IMR-90 (cell line): Measurements from ENCODE around the gene DAAM2. TPM values are rescaled to one million over a fixed set of nuclear protein-coding genes. Genes with fewer than 3 reads are reported as not detected.

Source experiments
- ATAC-seq: fragments of 200-7000 bp; cut with Tn5 transposase; 2 replicates; pipeline ENCODE4 v1.9.1; 2020; ENCODE audit warnings: low read depth, mild to moderate bottlenecking, moderate library complexity
- BruUV-seq: library from RNA; stranded (reverse); fragments of 400-500 nt; replicated peaks from 2 replicates; lab custom pipeline; 2021; lab: Mats Ljungman, UMichigan
- CTCF ChIA-PET: fragments of 300-600 bp; formaldehyde crosslinking; extraction: SDS; loops from one replicate; lab custom pipeline; 2021; ENCODE audit warnings: antibody characterized with exemption; lab: Yijun Ruan, JAX
- POLR2A ChIA-PET: fragments of 300-600 bp; sonication (Branson Sonifier 250); formaldehyde crosslinking; loops from one replicate; lab custom pipeline; 2022; ENCODE audit warnings: antibody characterized with exemption; ENCODE audit not compliant: unreplicated experiment; lab: Charles Lee
- DNase-seq: peaks from one replicate; pipeline ENCODE4 v3.0.0; 2013
- H2AFZ ChIP-seq: replicated peaks from 2 replicates; pipeline ENCODE3; 2013; ENCODE audit warnings: low read length, mild to moderate bottlenecking; ENCODE audit not compliant: poor library complexity
- H2AK5ac ChIP-seq: 2 replicates; pipeline ENCODE4 v1.6.1; 2013; ENCODE audit warnings: low read depth, low read length, inconsistent platforms
- H2AK9ac ChIP-seq: replicated peaks from 2 replicates; pipeline ENCODE3; 2013; ENCODE audit warnings: mild to moderate bottlenecking, low read depth, low read length, moderate library complexity; ENCODE audit not compliant: poor library complexity
- H2BK120ac ChIP-seq: 2 replicates; pipeline ENCODE4 v1.6.1; 2013; ENCODE audit warnings: low read depth, low read length, inconsistent platforms
- H2BK15ac ChIP-seq: 3 replicates; pipeline ENCODE4 v1.6.1; 2013; ENCODE audit warnings: low read depth, low read length, inconsistent platforms
- H2BK20ac ChIP-seq: 2 replicates; pipeline ENCODE4 v1.6.1; 2013; ENCODE audit warnings: low read depth, mild to moderate bottlenecking, inconsistent platforms, low read length, moderate library complexity
- H2BK5ac ChIP-seq: 2 replicates; pipeline ENCODE4 v1.6.1; 2013; ENCODE audit warnings: mild to moderate bottlenecking, low read depth, low read length, inconsistent platforms; ENCODE audit not compliant: poor library complexity, severe bottlenecking
- H3K14ac ChIP-seq: replicated peaks from 2 replicates; pipeline ENCODE4 v1.6.1; 2013; ENCODE audit warnings: low read depth, low read length, inconsistent platforms
- H3K18ac ChIP-seq: 2 replicates; pipeline ENCODE4 v1.6.1; 2013; ENCODE audit warnings: low read depth, low read length, control low read depth
- H3K23ac ChIP-seq: 2 replicates; pipeline ENCODE4 v1.6.1; 2013; ENCODE audit warnings: low read depth, low read length, inconsistent platforms
- H3K27ac ChIP-seq: 2 replicates; pipeline ENCODE4 v1.5.1; 2013; ENCODE audit warnings: mild to moderate bottlenecking, control low read depth, low read length; ENCODE audit not compliant: insufficient read depth
- H3K27me3 ChIP-seq: 2 replicates; pipeline ENCODE4 v1.6.1; 2013; ENCODE audit warnings: low read length; ENCODE audit not compliant: control insufficient read depth, insufficient read depth
- H3K36me3 ChIP-seq: 2 replicates; pipeline ENCODE4 v1.6.1; 2013; ENCODE audit warnings: low read length, mixed read lengths; ENCODE audit not compliant: control insufficient read depth, insufficient read depth
- H3K4ac ChIP-seq: 2 replicates; pipeline ENCODE4 v1.6.1; 2013; ENCODE audit warnings: low read depth, low read length, inconsistent platforms
- H3K4me1 ChIP-seq: 2 replicates; pipeline ENCODE4 v1.6.1; 2013; ENCODE audit warnings: low read length, mixed read lengths; ENCODE audit not compliant: control insufficient read depth, insufficient read depth
- H3K4me2 ChIP-seq: 2 replicates; pipeline ENCODE4 v1.6.1; 2013; ENCODE audit warnings: low read depth, mild to moderate bottlenecking, control low read depth, low read length, moderate library complexity
- H3K4me3 ChIP-seq: 2 replicates; pipeline ENCODE4 v1.5.1; 2013; ENCODE audit warnings: low read depth, mild to moderate bottlenecking, control low read depth, low read length, moderate library complexity; ENCODE audit not compliant: insufficient read depth
- H3K56ac ChIP-seq: 2 replicates; pipeline ENCODE4 v1.6.1; 2013; ENCODE audit warnings: low read length, inconsistent platforms; ENCODE audit not compliant: insufficient read depth; ENCODE audit errors: extremely low read depth
- H3K79me1 ChIP-seq, 2 experiments: 2 replicates each; pipeline ENCODE4 v1.6.1; 2013; ENCODE audit warnings: low read length in 2 of 2, inconsistent platforms in 1 of 2, low read depth in 1 of 2
- H3K9ac ChIP-seq: 2 replicates; pipeline ENCODE4 v1.6.1; 2013; ENCODE audit warnings: low read depth, low read length, control low read depth
- H3K9me1 ChIP-seq: 2 replicates; pipeline ENCODE4 v1.6.1; 2013; ENCODE audit warnings: low read length, inconsistent platforms; ENCODE audit not compliant: insufficient read depth
- H3K9me3 ChIP-seq: 2 replicates; pipeline ENCODE4 v1.6.1; 2013; ENCODE audit warnings: low read length; ENCODE audit not compliant: control insufficient read depth, insufficient read depth
- H4K20me1 ChIP-seq: 2 replicates; pipeline ENCODE4 v1.6.1; 2013; ENCODE audit warnings: low read length, inconsistent platforms; ENCODE audit not compliant: insufficient read depth
- H4K5ac ChIP-seq: 2 replicates; pipeline ENCODE4 v1.6.1; 2013; ENCODE audit warnings: mild to moderate bottlenecking, low read depth, low read length, control low read depth
- H4K8ac ChIP-seq, 2 experiments: 2 replicates each; pipeline ENCODE4 v1.6.1; 2013; ENCODE audit warnings: low read depth in 2 of 2, low read length in 2 of 2, control low read depth in 1 of 2, inconsistent platforms in 1 of 2
- H4K91ac ChIP-seq: 2 replicates; pipeline ENCODE4 v1.6.1; 2013; ENCODE audit warnings: low read depth, low read length, inconsistent platforms; ENCODE audit not compliant: insufficient read depth
- BHLHE40 ChIP-seq: fragments of 150-350 bp; IDR thresholded peaks from 2 replicates; pipeline ENCODE4 v1.6.1; 2016; ENCODE audit warnings: mild to moderate bottlenecking, low read depth, low read length
- CHD1 ChIP-seq: IDR thresholded peaks from 2 replicates; pipeline ENCODE4 v1.6.1; 2012; ENCODE audit warnings: low read depth, low read length, improper control_type of control experiment
- ELK1 ChIP-seq: fragments of 150-350 bp; IDR thresholded peaks from 2 replicates; pipeline ENCODE4 v1.6.1; 2016; ENCODE audit warnings: low read depth, mild to moderate bottlenecking, low read length, moderate library complexity, borderline replicate concordance
- FOS ChIP-seq: fragments of 150-350 bp; IDR thresholded peaks from 2 replicates; pipeline ENCODE4 v1.6.1; 2016; ENCODE audit warnings: low read depth, low read length
- MAFK ChIP-seq: IDR thresholded peaks from 2 replicates; pipeline ENCODE4 v1.6.1; 2012; ENCODE audit warnings: low read depth, low read length, improper control_type of control experiment
- MAZ ChIP-seq: IDR thresholded peaks from 2 replicates; pipeline ENCODE4 v1.6.1; 2012; ENCODE audit warnings: low read depth, mild to moderate bottlenecking, low read length, improper control_type of control experiment, moderate library complexity, borderline replicate concordance
- MXI1 ChIP-seq: IDR thresholded peaks from 2 replicates; pipeline ENCODE4 v1.6.1; 2012; ENCODE audit warnings: low read depth, mild to moderate bottlenecking, low read length, moderate library complexity, borderline replicate concordance
- NFE2L2 ChIP-seq: fragments of 150-350 bp; IDR thresholded peaks from 2 replicates; pipeline ENCODE4 v1.6.1; 2016; ENCODE audit warnings: low read depth, mild to moderate bottlenecking, low read length
- POLR2A ChIP-seq: IDR thresholded peaks from 2 replicates; pipeline ENCODE4 v1.6.1; 2012; ENCODE audit warnings: mild to moderate bottlenecking, low read depth, low read length
- RAD21 ChIP-seq: IDR thresholded peaks from 2 replicates; pipeline ENCODE4 v1.6.1; 2012; ENCODE audit warnings: low read length, improper control_type of control experiment
- RCOR1 ChIP-seq: IDR thresholded peaks from 2 replicates; pipeline ENCODE4 v1.6.1; 2012; ENCODE audit warnings: mild to moderate bottlenecking, low read length, improper control_type of control experiment; ENCODE audit not compliant: insufficient replicate concordance
- RFX5 ChIP-seq: IDR thresholded peaks from 2 replicates; pipeline ENCODE4 v1.8.0; 2012; ENCODE audit warnings: low read depth, mild to moderate bottlenecking, low read length, moderate library complexity
- SMC3 ChIP-seq: fragments of 150-350 bp; IDR thresholded peaks from 2 replicates; pipeline ENCODE4 v1.6.1; 2016; ENCODE audit warnings: low read depth, mild to moderate bottlenecking, antibody characterized with exemption, low read length, moderate library complexity
- USF2 ChIP-seq: fragments of 150-350 bp; IDR thresholded peaks from 2 replicates; pipeline ENCODE4 v1.6.1; 2017; ENCODE audit warnings: mild to moderate bottlenecking, antibody characterized with exemption, low read length, low read depth
- WGBS, 2 experiments: methylation state at CpG; one replicate each; pipeline versions ENCODE4 v1.1.5 to v1.1.7; 2013; ENCODE audit warnings: missing lambda C conversion rate in 2 of 2; ENCODE audit not compliant: insufficient read length in 1 of 2; ENCODE audit errors: extremely low coverage in 2 of 2; 5-methylcytosine and 5-hydroxymethylcytosine counted together
- dilution Hi-C: fragments of 300-500 bp; cut with HindIII; formaldehyde crosslinking; loops from one replicate; pipeline ENCODE4 v1.14.3; 2018; ENCODE audit warnings: low sequenced_read_pairs; ENCODE audit not compliant: unreplicated experiment
- in situ Hi-C: fragments of 300-500 bp; cut with MboI; formaldehyde crosslinking; loops from 3 replicates; pipeline ENCODE4 v1.14.3; 2019; ENCODE audit warnings: low sequenced_read_pairs, inconsistent platforms, mixed read lengths
- intact Hi-C: fragments of 100-400 bp; cut with micrococcal nuclease; formaldehyde crosslinking; loops from 2 replicates; pipeline ENCODE4 v1.10.0; 2022
- polyA plus RNA-seq, 3 experiments: library from polyadenylated mRNA; depleted of rRNA; stranded (reverse); fragments of >200 nt; gene quantifications; 2 replicates each; pipeline ENCODE4 v1.2.3, GENCODE V29; 2012; ENCODE audit warnings: low replicate concordance in 1 of 3
- total RNA-seq: library from RNA; depleted of rRNA; stranded (reverse); fragments of >200 nt; gene quantifications from 2 replicates; pipeline ENCODE4 v1.2.3, GENCODE V29; 2012
- TF ChIP-seq, protein P1 (sequence below): conservative IDR thresholded peaks from 2 replicates; pipeline ENCODE4 v1.5.1; 2012; ENCODE audit warnings: mild to moderate bottlenecking, low read depth, low read length, improper control_type of control experiment

Gene DAAM2
- total and polyA plus RNA-seq, 2 of the 4 experiments (the other 2 are of a cell fraction), result 11.2 to 12.9 TPM

- Histone ChIP-seq H3K14ac (no peak overlapping the region), H4K8ac (no peak overlapping the region), H2AK5ac (no peak overlapping the region), H3K4ac (no peak overlapping the region), H3K36me3 (peaks cover 25% of the 10 kb centered on the region), H2AK9ac (no peak overlapping the region), H2AFZ (no peak overlapping the region), H4K91ac (no peak overlapping the region), H3K9me1 (no peaks in the 10 kb centered on the region; the same call in none of the 2 replicates), H3K56ac (no peak overlapping the region), H3K27ac (no peak overlapping the region), H3K23ac (no peak overlapping the region), H3K79me1 (no peaks in the 10 kb centered on the region), H2BK120ac (no peak overlapping the region), H3K27me3 (no peaks in the 10 kb centered on the region), H2BK5ac (no peak overlapping the region), H4K5ac (no peak overlapping the region), H3K18ac (no peak overlapping the region), H2BK15ac (no peak overlapping the region), H2BK20ac (no peak overlapping the region), H3K4me2 (no peak overlapping the region), H4K20me1 (no peaks in the 10 kb centered on the region), H3K9me3 (no peaks in the 10 kb centered on the region), H3K9ac (no peak overlapping the region), H3K4me1 (no peaks in the 10 kb centered on the region), H3K4me3 (no peak overlapping the region)
- dilution Hi-C loops, result no loop called here
- no peak for DNase-seq
- BruUV-seq, result no TSS peak
- ChIA-PET POLR2A (no interaction called here), CTCF (no interaction called here)
- intact Hi-C loops, result no loop called here
- TF ChIP-seq MAFK, result no peak
- no peak for TF ChIP-seq NFE2L2
- no peak for TF ChIP-seq RFX5
- TF ChIP-seq BHLHE40, result no peak
- no peak for TF ChIP-seq ELK1
- no peak for TF ChIP-seq RAD21
- TF ChIP-seq, protein P1, sequence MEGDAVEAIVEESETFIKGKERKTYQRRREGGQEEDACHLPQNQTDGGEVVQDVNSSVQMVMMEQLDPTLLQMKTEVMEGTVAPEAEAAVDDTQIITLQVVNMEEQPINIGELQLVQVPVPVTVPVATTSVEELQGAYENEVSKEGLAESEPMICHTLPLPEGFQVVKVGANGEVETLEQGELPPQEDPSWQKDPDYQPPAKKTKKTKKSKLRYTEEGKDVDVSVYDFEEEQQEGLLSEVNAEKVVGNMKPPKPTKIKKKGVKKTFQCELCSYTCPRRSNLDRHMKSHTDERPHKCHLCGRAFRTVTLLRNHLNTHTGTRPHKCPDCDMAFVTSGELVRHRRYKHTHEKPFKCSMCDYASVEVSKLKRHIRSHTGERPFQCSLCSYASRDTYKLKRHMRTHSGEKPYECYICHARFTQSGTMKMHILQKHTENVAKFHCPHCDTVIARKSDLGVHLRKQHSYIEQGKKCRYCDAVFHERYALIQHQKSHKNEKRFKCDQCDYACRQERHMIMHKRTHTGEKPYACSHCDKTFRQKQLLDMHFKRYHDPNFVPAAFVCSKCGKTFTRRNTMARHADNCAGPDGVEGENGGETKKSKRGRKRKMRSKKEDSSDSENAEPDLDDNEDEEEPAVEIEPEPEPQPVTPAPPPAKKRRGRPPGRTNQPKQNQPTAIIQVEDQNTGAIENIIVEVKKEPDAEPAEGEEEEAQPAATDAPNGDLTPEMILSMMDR, result no peak
- no peak for TF ChIP-seq POLR2A
- no peak for TF ChIP-seq USF2
- no peak for TF ChIP-seq FOS
- TF ChIP-seq MAZ, result no peak
- no peak for TF ChIP-seq CHD1
- TF ChIP-seq SMC3, result no peak
- no peak for TF ChIP-seq RCOR1
- no peak for TF ChIP-seq MXI1
- WGBS, 2 experiments, result 80% methylated on average over 1 of the region's 3 CpGs; no CpG with 5 or more reads in 1 of the 2 experiments
- ATAC-seq, result no peak
- in situ Hi-C loops, result no loop called here
Observed at GRCh38 chr6:39870950-39871349, 78.8 kb downstream of the DAAM2 start.
